Measurements from ENCODE around the gene PDE7B. TPM values are rescaled to one million over a fixed set of nuclear protein-coding genes. Genes with fewer than 3 reads are reported as not detected.

Gene PDE7B
- total and polyA plus RNA-seq, 2 of the 13 experiments (the other 11 are each of a cell fraction or from before 2014, with no cell fraction given) = not detected

DNA sequence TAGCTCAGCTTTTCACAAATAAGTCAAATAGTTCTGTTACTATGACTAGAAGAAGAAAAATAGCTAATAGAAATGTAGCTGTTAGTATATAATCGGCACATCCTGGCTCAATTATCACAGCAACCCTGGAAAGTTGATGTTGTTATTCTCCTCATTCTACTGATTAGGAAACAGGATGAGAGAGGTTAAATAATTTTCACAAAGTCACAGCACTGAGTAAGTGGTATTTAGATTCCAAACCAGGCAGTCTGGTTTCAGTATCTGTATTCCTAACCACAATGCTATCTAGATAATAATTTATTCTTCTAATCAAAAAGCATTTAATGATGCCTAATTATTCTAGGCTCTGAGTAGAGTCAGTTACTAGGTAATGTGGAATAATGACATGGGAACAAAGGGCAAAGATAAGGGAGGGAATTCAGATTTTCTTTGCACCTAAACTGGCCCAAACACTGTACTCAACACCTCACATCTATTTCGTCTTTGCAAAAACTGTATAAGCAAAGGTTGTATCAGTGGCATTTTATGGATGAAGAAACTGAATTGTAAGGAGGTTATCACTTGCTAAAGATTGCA, 51.3 kb downstream of the PDE7B start (continued):
- TF ChIP-seq, protein P1, sequence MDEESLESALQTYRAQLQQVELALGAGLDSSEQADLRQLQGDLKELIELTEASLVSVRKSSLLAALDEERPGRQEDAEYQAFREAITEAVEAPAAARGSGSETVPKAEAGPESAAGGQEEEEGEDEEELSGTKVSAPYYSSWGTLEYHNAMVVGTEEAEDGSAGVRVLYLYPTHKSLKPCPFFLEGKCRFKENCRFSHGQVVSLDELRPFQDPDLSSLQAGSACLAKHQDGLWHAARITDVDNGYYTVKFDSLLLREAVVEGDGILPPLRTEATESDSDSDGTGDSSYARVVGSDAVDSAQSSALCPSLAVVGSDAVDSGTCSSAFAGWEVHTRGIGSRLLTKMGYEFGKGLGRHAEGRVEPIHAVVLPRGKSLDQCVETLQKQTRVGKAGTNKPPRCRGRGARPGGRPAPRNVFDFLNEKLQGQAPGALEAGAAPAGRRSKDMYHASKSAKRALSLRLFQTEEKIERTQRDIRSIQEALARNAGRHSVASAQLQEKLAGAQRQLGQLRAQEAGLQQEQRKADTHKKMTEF (CRISPR knock-in tag; IDR thresholded peaks at IDR 0.05) = no peak
- TF ChIP-seq SATB2 (CRISPR knock-in tag; IDR thresholded peaks at IDR 0.05) = no peak
- no peak for TF ChIP-seq MTF2 (CRISPR knock-in tag; IDR thresholded peaks at IDR 0.05; ENCODE audit: borderline replicate concordance)
- TF ChIP-seq CBX5 (CRISPR knock-in tag; IDR thresholded peaks at IDR 0.05; ENCODE audit: borderline replicate concordance) = no peak
- TF ChIP-seq, protein P2, sequence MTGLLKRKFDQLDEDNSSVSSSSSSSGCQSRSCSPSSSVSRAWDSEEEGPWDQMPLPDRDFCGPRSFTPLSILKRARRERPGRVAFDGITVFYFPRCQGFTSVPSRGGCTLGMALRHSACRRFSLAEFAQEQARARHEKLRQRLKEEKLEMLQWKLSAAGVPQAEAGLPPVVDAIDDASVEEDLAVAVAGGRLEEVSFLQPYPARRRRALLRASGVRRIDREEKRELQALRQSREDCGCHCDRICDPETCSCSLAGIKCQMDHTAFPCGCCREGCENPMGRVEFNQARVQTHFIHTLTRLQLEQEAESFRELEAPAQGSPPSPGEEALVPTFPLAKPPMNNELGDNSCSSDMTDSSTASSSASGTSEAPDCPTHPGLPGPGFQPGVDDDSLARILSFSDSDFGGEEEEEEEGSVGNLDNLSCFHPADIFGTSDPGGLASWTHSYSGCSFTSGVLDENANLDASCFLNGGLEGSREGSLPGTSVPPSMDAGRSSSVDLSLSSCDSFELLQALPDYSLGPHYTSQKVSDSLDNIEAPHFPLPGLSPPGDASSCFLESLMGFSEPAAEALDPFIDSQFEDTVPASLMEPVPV (CRISPR knock-in tag; IDR thresholded peaks at IDR 0.05) = no peak
- TF ChIP-seq NFATC3 (CRISPR knock-in tag; IDR thresholded peaks at IDR 0.05) = no peak
- TF ChIP-seq KAT8 (CRISPR knock-in tag; IDR thresholded peaks at IDR 0.05) = no peak
- TF ChIP-seq SALL2 (CRISPR knock-in tag; IDR thresholded peaks at IDR 0.05) = no peak
- TF ChIP-seq ZNF792 (CRISPR knock-in tag; IDR thresholded peaks at IDR 0.05) = no peak

DNA sequence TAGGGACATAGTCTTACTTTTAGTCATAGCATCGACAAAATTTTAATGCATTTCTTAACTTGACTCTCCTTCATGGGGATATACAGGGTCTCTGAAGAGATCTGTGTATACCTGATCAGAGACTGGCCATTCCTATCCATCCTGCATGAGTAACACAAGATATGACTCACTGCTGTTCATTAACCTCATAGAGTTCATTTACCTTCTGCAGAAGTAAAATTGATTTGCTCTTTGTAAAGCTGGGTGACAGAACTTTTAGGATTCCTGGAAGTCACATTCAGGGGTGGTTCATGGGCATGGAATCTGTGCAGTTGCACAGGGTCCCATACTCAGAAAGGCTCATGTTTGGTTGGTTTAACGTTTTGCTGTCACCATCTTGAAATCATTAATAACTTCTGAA, 53.2 kb downstream of the PDE7B start:
- no peaks in the 10 kb centered on the region for H3K79me2 ChIP-seq (ENCODE audit: insufficient read depth, low read length)
- no peaks in the 10 kb centered on the region for H3K9me3 ChIP-seq (ENCODE audit: low read length)
- H3K9ac ChIP-seq (ENCODE audit: insufficient read depth, low read depth, low read length) = no peak overlapping the region
- no peaks in the 10 kb centered on the region for H3K36me3 ChIP-seq (replicated peaks in 1 of 2; ENCODE audit: control insufficient read depth in 1 of 2, insufficient read depth in 2 of 2, low read length in 2 of 2)
- ChIA-PET POLR2A (no interaction called here), CTCF (ENCODE audit: low intra/inter-chr PET ratio, low total read pairs) (no interaction called here)
- no peak overlapping the region for H2AFZ ChIP-seq (ENCODE audit: low read length)
- H3K4me3 ChIP-seq (replicated peaks in 1 of 3; ENCODE audit: insufficient read depth in 1 of 3, low read depth in 2 of 3, low read length in 3 of 3) = no peak overlapping the region
- no peaks in the 10 kb centered on the region for H3K4me1 ChIP-seq (ENCODE audit: insufficient read depth, low read length)
- WGBS (ENCODE audit: low lambda C conversion rate) = 2% methylated on average over 2 of the region's 2 CpGs
- 0 out of 5 replicates have a peak, but pooled peaks cover 0 to 7% of the 10 kb centered on the region in 2 experiments for H3K27me3 ChIP-seq (ENCODE audit: control insufficient read depth in 1 of 2, insufficient read depth in 2 of 2, low read length in 2 of 2)
- no peak overlapping the region for H3K4me2 ChIP-seq (ENCODE audit: low read depth, low read length)
- ATAC-seq (no peak), FAIRE-seq (no peak), DNase-seq (ENCODE audit: low spot score) (no peak)
- H4K20me1 ChIP-seq (ENCODE audit: insufficient read depth, low read length) = no peaks in the 10 kb centered on the region
- intact Hi-C loops (cut with micrococcal nuclease; ENCODE audit: unreplicated experiment) = loop anchor here (10.0 kb wide), 1 partner anchor 320 kb away; no protein-coding TSS in a partner anchor
- no peak overlapping the region for H3K27ac ChIP-seq (ENCODE audit: extremely low read length, insufficient read depth, low read length)
- BruUV-seq (replicated peaks) = no TSS peak
- in situ Hi-C loops (cut with HindIII; ENCODE audit: extremely low pct_ligation_motif_present, low pct_unique_long_range_greater_than_20kb) = loop anchor here (10.0 kb wide), 1 partner anchor 370 kb away; no protein-coding TSS in a partner anchor
- TF ChIP-seq ZNF841 (CRISPR knock-in tag; IDR thresholded peaks at IDR 0.05; ENCODE audit: borderline replicate concordance) (no peak), ZBTB8A (CRISPR knock-in tag; IDR thresholded peaks at IDR 0.05; ENCODE audit: borderline replicate concordance, low read depth) (no peak), ZKSCAN1 (IDR thresholded peaks at IDR 0.05; ENCODE audit: low read length) (no peak)
- TF ChIP-seq, protein P3, sequence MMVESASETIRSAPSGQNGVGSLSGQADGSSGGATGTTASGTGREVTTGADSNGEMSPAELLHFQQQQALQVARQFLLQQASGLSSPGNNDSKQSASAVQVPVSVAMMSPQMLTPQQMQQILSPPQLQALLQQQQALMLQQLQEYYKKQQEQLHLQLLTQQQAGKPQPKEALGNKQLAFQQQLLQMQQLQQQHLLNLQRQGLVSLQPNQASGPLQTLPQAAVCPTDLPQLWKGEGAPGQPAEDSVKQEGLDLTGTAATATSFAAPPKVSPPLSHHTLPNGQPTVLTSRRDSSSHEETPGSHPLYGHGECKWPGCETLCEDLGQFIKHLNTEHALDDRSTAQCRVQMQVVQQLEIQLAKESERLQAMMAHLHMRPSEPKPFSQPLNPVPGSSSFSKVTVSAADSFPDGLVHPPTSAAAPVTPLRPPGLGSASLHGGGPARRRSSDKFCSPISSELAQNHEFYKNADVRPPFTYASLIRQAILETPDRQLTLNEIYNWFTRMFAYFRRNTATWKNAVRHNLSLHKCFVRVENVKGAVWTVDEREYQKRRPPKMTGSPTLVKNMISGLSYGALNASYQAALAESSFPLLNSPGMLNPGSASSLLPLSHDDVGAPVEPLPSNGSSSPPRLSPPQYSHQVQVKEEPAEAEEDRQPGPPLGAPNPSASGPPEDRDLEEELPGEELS (CRISPR knock-in tag; IDR thresholded peaks at IDR 0.05) = no peak
- TF ChIP-seq, protein P4, sequence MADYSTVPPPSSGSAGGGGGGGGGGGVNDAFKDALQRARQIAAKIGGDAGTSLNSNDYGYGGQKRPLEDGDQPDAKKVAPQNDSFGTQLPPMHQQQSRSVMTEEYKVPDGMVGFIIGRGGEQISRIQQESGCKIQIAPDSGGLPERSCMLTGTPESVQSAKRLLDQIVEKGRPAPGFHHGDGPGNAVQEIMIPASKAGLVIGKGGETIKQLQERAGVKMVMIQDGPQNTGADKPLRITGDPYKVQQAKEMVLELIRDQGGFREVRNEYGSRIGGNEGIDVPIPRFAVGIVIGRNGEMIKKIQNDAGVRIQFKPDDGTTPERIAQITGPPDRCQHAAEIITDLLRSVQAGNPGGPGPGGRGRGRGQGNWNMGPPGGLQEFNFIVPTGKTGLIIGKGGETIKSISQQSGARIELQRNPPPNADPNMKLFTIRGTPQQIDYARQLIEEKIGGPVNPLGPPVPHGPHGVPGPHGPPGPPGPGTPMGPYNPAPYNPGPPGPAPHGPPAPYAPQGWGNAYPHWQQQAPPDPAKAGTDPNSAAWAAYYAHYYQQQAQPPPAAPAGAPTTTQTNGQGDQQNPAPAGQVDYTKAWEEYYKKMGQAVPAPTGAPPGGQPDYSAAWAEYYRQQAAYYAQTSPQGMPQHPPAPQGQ (CRISPR knock-in tag; IDR thresholded peaks at IDR 0.05; ENCODE audit: borderline replicate concordance) = no peak
- TF ChIP-seq, protein P5, sequence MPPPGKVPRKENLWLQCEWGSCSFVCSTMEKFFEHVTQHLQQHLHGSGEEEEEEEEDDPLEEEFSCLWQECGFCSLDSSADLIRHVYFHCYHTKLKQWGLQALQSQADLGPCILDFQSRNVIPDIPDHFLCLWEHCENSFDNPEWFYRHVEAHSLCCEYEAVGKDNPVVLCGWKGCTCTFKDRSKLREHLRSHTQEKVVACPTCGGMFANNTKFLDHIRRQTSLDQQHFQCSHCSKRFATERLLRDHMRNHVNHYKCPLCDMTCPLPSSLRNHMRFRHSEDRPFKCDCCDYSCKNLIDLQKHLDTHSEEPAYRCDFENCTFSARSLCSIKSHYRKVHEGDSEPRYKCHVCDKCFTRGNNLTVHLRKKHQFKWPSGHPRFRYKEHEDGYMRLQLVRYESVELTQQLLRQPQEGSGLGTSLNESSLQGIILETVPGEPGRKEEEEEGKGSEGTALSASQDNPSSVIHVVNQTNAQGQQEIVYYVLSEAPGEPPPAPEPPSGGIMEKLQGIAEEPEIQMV (CRISPR knock-in tag; IDR thresholded peaks at IDR 0.05; ENCODE audit: low read depth) = no peak
